Inferior parietal cortex (tissue), 1 donor: ENCODE measurements around the gene ADARB2.
"Not testable (repeated sequence)": the region's sequence is repeated elsewhere in the genome, so short reads cannot be mapped to it uniquely, and the experiment has no call there.

Source experiments
- DNase-seq: peaks from one replicate; pipeline ENCODE4 v3.0.0-alpha.2; 2016; ENCODE audit errors: extremely low spot score

The ADARB2 gene

GRCh38 chr10:1327759-1328158 lies 409.6 kb downstream of the ADARB2 start:
- DNase-seq, result no peak

- not testable (repeated sequence) for DNase-seq
Observed at GRCh38 chr10:1326514-1326913, 410.8 kb downstream of the ADARB2 start.

GRCh38 chr10:1324903-1325302 lies 412.4 kb downstream of the ADARB2 start:
- no peak for DNase-seq

- DNase-seq, result no peak
Observed at GRCh38 chr10:1323951-1324350, 413.4 kb downstream of the ADARB2 start.

GRCh38 chr10:1320739-1321320 lies 416.5 kb downstream of the ADARB2 start:
- no peak for DNase-seq

GRCh38 chr10:1316809-1317143 lies 420.5 kb downstream of the ADARB2 start:
- no peak for DNase-seq

- DNase-seq, result no peak
Observed at GRCh38 chr10:1316121-1316808, 421.1 kb downstream of the ADARB2 start.

GRCh38 chr10:1315178-1315577 lies 422.1 kb downstream of the ADARB2 start:
- no peak for DNase-seq

- no peak for DNase-seq
Observed at GRCh38 chr10:1311726-1312125, 425.6 kb downstream of the ADARB2 start.

- DNase-seq, result no peak
Observed at GRCh38 chr10:1310271-1310789, 427.0 kb downstream of the ADARB2 start.

GRCh38 chr10:1309617-1310270 lies 427.6 kb downstream of the ADARB2 start:
- DNase-seq, result no peak

- no peak for DNase-seq
Observed at GRCh38 chr10:1308962-1309616, 428.2 kb downstream of the ADARB2 start.

GRCh38 chr10:1308173-1308961 lies 429.0 kb downstream of the ADARB2 start:
- no peak for DNase-seq

GRCh38 chr10:1301143-1301542 lies 436.2 kb downstream of the ADARB2 start:
- DNase-seq, result no peak

GRCh38 chr10:1300218-1300617 lies 437.1 kb downstream of the ADARB2 start:
- DNase-seq, result no peak

- no peak for DNase-seq
Observed at GRCh38 chr10:1299041-1299726, 438.1 kb downstream of the ADARB2 start.

- DNase-seq, result peak; percentile 34
Observed at GRCh38 chr10:1297566-1298301, 439.6 kb downstream of the ADARB2 start.

- no peak for DNase-seq
Observed at GRCh38 chr10:1295756-1296480, 441.4 kb downstream of the ADARB2 start.

GRCh38 chr10:1294748-1295147 lies 442.6 kb downstream of the ADARB2 start:
- DNase-seq, result no peak
